HG03575 (cell line): ENCODE data around the gene ZDHHC14.

Experiments used
- ATAC-seq: cut with Tn5 transposase; IDR thresholded peaks from one replicate; pipeline ENCODE4 v1.9.1; 2021; ENCODE audit not compliant: unreplicated experiment, insufficient number of reproducible peaks, low FRiP score; ENCODE audit errors: extremely low read depth

Gene ZDHHC14

GRCh38 chr6:157536223-157536545 is 155.2 kb downstream of the ZDHHC14 start:
- ATAC-seq, result no peak

GRCh38 chr6:157537556-157537955 is 156.6 kb downstream of the ZDHHC14 start:
- no peak for ATAC-seq

- no peak for ATAC-seq
Observed at GRCh38 chr6:157538168-157538567, 157.2 kb downstream of the ZDHHC14 start.

GRCh38 chr6:157538698-157539097 is 157.7 kb downstream of the ZDHHC14 start:
- no peak for ATAC-seq

- no peak for ATAC-seq
Observed at GRCh38 chr6:157539421-157539822, 158.4 kb downstream of the ZDHHC14 start.

GRCh38 chr6:157539900-157540752 is 159.1 kb downstream of the ZDHHC14 start:
- no peak for ATAC-seq

- no peak for ATAC-seq
Observed at GRCh38 chr6:157541618-157542413, 160.8 kb downstream of the ZDHHC14 start.

GRCh38 chr6:157542414-157543160 is 161.6 kb downstream of the ZDHHC14 start:
- no peak for ATAC-seq

GRCh38 chr6:157546321-157546720 is 165.3 kb downstream of the ZDHHC14 start:
- no peak for ATAC-seq

GRCh38 chr6:157547112-157547511 is 166.1 kb downstream of the ZDHHC14 start:
- ATAC-seq, result no peak

GRCh38 chr6:157548635-157549467 is 167.9 kb downstream of the ZDHHC14 start:
- ATAC-seq, result no peak

GRCh38 chr6:157549468-157549745 is 168.4 kb downstream of the ZDHHC14 start:
- no peak for ATAC-seq

GRCh38 chr6:157550114-157550989 is 169.4 kb downstream of the ZDHHC14 start:
- no peak for ATAC-seq

- ATAC-seq, result no peak
Observed at GRCh38 chr6:157551041-157551832, 170.2 kb downstream of the ZDHHC14 start.

- no peak for ATAC-seq
Observed at GRCh38 chr6:157552081-157552747, 171.2 kb downstream of the ZDHHC14 start.

- ATAC-seq, result no peak
Observed at GRCh38 chr6:157552820-157553485, 172.0 kb downstream of the ZDHHC14 start.
